ENCODE data around the gene ADGRG7. TPM values are rescaled to one million over a fixed set of nuclear protein-coding genes. Genes with fewer than 3 reads are reported as not detected.
"Not testable (repeated sequence)": the region's sequence is repeated elsewhere in the genome, so short reads cannot be mapped to it uniquely, and the experiment has no call there.

ADGRG7 gene
- total RNA-seq, 1 donor from 2014 or later, result 2.0 TPM

DNA sequence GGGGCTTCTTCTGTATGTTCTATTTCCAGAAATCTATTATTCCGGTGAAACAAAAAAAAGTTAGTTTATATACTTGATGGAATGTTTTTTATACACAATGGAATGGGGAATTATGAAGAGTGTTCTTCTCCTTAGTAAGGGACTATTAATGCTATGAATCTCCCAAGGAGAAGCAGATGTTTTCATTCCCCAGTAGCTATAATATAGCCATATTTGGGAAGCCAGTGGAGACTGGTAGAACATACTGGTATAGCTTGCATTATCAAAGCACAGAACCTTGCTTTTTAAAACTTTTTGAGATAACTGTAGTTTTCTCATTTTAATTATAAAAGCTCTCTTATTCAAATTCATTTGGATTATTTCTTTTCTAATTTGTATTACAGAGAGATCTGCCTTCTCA is 38.3 kb downstream of the ADGRG7 start:
- DNase-seq (ENCODE audit: low spot score), result no peak

DNA sequence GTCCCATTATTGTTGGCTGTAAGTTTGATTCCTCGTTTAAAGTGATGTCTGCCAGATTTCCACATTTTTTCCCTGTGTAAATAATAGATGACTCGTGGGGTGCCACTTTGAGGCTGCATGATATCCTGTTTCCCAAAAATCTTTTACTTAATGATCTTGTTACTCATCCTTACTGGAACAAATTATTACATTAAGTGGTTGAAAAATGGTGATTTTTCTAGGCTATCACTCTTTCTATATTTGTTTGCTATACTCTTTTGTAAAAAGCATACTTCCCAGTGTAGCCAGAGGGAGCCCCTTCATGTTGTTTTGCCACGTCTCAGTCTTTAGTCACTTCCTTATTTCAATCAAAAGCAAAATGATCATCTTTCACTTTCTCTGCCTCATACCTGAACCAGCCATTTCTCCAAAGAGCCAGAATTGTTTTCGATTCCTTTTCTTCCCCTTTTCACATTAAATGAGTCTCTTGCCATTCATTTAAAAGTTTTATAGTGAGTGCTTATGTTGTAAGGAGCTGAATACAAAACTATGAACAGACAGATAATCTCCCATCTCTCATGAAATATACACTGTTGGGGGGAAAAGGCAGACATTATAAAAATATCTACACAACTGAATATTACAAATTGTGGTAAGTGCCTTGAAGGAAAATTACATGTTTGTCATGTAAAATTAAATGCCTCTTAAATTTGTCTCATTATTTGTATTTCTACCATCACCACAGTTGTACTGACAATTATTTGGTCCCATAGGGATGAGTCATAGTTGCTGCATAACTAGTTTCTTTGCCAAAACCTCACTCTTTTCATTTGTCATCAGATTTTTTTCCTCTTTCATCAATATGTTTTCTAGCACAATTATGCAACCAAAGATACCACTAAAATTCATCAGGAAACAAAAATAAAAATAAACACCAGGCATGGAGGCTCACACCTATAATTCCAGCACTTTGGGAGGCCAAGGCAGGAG is 41.5 kb downstream of the ADGRG7 start:
- no peak for DNase-seq (ENCODE audit: low spot score)

DNA sequence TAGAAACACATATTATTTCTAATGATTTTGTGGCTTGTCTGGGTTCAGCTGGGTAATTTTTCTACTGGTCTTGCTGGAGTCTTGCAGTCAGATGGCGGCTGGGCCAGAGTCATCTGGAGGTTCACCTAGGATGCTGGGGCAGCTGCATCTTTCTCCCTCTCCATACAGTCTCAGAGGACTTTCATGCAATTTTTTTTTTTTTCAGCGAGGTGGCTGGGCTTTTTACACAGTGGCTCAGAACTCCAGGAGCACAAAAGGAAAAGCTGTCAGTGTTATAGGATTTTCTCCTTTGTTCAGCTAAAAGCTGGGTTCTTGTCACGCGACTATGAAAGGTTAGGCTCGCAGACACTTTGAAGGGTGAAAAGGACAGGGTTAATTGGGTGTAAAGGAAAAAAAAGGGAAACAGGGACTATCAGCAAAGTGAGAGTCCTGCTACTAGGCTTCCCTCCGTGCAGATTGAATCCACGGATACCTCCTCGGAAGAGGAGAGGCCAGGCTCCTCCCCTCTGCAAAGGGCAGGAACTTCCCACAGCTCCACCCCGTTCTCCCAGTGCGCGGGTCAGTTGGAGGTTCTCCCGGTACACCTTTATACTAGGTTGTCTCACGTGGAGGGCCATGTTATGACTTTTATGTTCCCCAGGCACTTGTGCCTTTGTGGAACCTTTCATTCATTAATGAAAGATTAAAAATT is 44.3 kb downstream of the ADGRG7 start:
- no peak for DNase-seq (ENCODE audit: low spot score)

- no peak for DNase-seq (ENCODE audit: low spot score)
These were observed 47.5 kb downstream of the ADGRG7 start for GRCh38 chr3:100656945-100657344.

DNA sequence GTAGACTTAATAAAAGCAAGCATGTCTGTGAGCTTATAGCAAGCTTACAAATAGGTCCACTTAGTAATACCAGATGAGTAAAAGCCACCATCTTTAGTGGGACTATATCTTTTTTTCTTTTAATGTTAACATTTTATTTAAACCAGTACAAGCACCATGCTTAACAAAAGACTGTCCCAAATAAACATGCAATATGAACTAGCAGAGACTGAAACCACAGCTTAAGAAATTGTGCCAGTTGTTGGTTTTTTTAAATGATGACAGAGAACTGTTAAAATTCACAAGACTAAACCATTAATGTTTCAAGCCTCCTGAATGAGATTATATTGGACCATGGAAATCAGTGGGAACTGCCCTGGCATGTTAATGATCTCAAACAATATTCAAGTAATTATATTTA is 51.9 kb downstream of the ADGRG7 start:
- DNase-seq (ENCODE audit: low spot score), result not testable (repeated sequence)

DNA sequence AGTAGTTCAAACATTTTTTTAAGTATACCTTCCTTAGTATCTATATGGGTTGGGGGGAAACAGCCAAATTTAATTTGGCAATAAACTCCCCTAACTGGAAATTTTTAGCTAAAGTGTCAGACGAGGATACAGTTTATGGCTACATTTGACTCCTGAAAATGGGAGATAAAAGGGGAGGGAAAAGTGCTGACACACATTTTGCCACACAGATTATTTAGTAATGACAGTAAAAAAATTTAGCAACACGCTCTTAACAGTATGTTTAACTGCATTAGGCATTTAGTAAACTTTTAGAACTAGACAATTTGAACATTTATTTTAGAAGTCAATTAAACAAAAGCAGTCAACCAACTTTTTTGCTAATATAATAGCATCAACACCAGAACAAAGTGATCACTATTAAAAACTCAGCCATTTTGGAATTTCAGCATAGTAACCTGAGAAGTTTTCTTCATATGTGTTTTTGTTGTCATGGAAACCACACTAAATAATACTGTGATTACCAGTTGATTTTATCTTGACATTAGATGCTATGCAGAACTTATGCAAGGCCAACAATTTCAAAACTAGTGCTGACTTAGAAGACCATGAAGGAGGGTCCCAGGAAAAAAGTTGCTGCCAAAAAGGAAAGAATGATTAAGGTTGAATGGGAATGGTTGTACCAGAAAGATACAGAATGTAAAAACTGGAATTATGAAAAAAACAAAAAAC is 52.9 kb downstream of the ADGRG7 start:
- no peak for DNase-seq (ENCODE audit: low spot score)

DNA sequence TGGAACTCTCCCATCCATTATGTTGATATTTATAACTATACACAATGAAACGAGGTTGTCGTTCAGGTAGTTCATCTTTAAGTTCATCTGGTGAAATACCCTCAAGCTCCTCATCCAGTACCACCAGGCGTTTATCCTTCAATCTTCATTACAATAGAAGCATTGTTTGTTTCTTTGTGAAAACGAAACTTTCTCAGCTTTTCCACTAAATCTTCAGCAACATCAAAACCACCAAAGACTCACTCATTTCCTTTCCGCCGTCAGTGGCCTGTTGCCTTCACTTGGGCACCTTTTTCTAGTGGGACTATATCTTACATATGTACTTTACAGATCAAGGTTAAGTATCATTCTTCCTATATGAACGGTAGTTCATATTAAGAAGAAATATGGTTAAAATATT is 55.8 kb downstream of the ADGRG7 start:
- no peak for DNase-seq (ENCODE audit: low spot score)

DNA sequence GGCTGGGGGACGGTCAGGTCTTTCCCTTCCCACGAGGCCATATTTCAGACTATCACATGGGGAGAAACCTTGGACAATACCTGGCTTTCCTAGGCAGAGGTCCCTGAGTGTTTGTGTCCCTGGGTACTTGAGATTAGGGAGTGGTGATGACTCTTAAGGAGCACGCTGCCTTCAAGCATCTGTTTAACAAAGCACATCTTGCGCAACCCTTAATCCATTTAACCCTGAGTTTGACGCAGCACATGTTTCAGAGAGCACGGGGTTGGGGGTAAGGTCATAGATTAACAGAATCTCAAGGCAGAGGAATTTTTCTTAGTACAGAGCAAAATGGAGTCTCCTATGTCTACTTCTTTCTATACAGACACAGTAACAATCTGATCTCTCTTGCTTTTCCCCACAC is 57.3 kb downstream of the ADGRG7 start:
- DNase-seq (ENCODE audit: low spot score), result not testable (repeated sequence)

GRCh38 chr3:100667316-100667715 is 57.9 kb downstream of the ADGRG7 start:
- not testable (repeated sequence) for DNase-seq (ENCODE audit: low spot score)

GRCh38 chr3:100670995-100671394 is 61.6 kb downstream of the ADGRG7 start:
- not testable (repeated sequence) for DNase-seq (ENCODE audit: low spot score)

DNA sequence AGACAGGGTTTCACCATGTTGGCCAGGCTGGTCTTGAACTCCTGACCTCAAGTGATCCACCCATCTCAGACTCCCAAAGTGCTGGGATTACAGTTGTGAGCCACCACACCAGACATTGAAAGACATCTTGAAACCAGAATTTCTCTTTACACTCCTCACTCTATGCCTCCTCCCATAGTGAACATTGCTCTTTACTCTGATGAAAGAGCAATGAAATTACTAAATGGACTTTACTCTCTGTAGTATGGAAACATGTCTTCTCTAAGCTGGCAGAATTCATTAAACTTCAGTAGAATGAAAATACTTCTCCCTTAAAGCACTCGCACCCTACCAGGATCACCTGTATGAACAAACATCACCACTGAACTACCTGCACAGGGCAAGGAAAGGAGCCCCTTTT is 72.1 kb downstream of the ADGRG7 start:
- no peak for DNase-seq (ENCODE audit: low spot score)

- peak; percentile 42 for DNase-seq (ENCODE audit: low spot score)
These were observed 72.9 kb downstream of the ADGRG7 start for GRCh38 chr3:100682056-100682853.

DNA sequence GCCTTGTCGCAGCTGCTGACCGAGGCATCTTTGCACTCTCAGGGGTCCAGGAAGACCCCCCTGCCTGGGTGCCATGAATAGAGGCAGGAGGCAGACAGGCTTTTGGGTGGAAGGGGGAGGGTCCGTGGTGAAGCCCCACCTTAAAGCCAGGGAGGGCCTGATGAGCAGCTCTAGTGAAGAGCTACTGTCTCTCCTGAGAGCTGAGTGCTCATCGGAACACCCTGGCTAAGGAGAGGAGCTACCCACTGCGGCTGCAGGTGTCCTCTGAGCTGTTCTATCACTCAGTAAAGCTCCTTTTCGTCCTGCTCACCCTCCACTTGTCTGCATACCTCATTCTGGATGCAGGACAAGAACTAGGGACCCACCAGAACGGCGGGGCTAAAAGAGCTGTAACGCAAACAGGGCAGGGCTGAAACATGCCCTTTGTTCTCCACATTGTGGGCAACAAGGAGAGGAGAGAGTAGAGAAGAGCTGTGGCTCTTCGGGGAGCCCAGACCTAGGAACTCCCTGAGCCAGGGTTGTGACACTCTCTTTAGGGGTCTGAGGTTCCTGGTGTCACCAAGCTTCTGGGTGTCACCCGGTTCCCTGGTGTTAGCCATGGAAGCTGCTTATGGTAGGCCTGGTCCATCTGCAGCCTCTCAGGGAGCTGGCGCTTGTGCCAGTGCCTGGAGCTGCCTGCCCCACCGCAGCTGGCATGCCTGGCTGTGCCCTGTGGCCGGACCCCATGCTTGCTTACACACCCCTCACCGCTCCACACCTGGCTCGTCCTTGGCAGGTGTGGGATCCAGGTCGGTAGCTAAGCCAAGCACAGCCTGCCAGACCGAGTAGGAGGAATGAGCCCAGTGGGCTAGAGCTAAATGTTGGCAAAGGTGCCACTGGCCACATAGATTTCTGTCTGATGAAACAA is 73.7 kb downstream of the ADGRG7 start:
- no peak for DNase-seq (ENCODE audit: low spot score)

DNA sequence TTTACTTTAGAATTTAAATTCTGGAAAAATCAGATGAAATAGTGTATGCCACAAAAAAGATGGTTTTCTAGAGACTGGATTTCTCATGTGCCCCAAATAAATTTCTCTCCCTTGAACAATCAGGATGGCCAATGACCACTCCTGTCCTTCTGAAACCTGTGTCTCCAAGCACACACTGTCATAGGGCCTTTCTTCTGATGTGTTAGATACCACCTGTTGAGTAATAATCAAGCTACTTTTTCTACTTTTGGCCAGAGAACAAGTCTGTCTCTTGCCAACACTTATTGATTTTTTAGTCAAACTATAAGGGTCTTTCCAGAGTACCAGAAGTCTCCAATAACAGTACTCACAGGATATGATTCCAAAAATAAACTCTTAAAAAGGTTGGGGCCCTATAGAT is 83.8 kb downstream of the ADGRG7 start:
- DNase-seq (ENCODE audit: low spot score), result no peak

DNA sequence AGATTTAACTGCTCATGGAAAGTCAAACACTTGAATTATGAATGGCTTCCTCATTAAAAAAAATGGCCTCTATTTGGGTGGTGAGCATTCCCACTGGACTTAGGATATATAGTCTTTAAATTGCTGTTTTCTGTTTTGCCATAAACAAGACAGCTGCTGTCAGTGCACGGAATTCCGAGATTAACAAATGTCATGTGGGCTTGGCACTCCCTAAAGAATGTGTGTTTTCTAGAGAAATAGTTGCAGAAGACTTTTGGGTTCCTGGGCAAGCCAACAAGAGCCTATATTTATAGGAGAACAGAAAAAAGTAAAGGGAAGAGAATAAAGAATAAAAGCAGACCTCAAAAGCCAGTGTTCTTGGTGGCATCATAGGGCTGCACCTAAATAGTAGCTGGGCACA is 86.3 kb downstream of the ADGRG7 start:
- no peak for DNase-seq (ENCODE audit: low spot score)

- DNase-seq (ENCODE audit: low spot score), result no peak
These were observed 86.8 kb downstream of the ADGRG7 start for GRCh38 chr3:100696161-100696560.

GRCh38 chr3:100697172-100697571 is 87.8 kb downstream of the ADGRG7 start:
- DNase-seq (ENCODE audit: low spot score), result peak; percentile 62

- DNase-seq (ENCODE audit: low spot score), result no peak
These were observed 88.4 kb downstream of the ADGRG7 start for GRCh38 chr3:100697723-100698285.

GRCh38 chr3:100698736-100699135 is 89.3 kb downstream of the ADGRG7 start:
- DNase-seq (ENCODE audit: low spot score), result no peak

DNA sequence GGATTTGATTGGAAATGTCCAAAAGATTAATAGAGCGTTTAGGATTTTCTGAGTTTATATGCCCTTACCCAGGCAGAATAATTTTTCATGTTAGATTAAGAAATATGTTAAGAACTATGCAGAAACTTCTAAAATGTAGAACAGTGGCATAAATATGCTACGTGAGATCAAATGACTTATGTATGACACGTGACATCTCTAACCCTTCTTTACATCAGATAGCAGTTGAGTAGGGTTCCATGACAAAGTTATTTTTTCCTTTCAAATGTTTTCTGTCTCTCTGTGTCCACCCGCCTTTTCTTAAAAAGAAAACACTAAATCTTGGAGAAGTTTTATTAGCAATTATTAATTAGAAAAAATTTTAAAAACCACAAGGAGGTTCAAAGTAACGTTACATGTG is 91.3 kb downstream of the ADGRG7 start:
- no peak for DNase-seq (ENCODE audit: low spot score)

Data from mucosa of gallbladder (tissue), 1 donor.